Testis (tissue), 3 donors: ENCODE data around the gene VAMP8. TPM values are rescaled to one million over a fixed set of nuclear protein-coding genes. Genes with fewer than 3 reads are reported as not detected.

Source experiments
- DNase-seq: peaks from one replicate; pipeline ENCODE4 v3.0.0-alpha.2; 2019
- H3K27ac ChIP-seq, 2 donors: fragments of 200-600 bp; sonication (generic); one replicate each; pipeline ENCODE4 v1.5.1; 2019
- H3K27me3 ChIP-seq: fragments of 200-600 bp; sonication (generic); one replicate; pipeline ENCODE4 v1.5.1; 2019
- H3K36me3 ChIP-seq: fragments of 200-600 bp; sonication (generic); one replicate; pipeline ENCODE4 v1.5.1; 2017; ENCODE audit warnings: low read depth; ENCODE audit errors: missing control alignments
- H3K4me1 ChIP-seq: fragments of 200-600 bp; sonication (generic); one replicate; pipeline ENCODE4 v1.5.1; 2019
- H3K4me3 ChIP-seq, 2 donors: fragments of 200-600 bp; sonication (generic); one replicate each; pipeline ENCODE4 v1.5.1; 2017 to 2019
- H3K9me3 ChIP-seq: fragments of 200-600 bp; sonication (generic); one replicate; pipeline ENCODE4 v1.5.1; 2017
- CTCF ChIP-seq, 3 experiments: fragments of 450-650 bp in 2 of 3; fragments of 200-600 bp in 1 of 3; sonication (generic) in 1 of 3; IDR thresholded peaks; one replicate each; pipeline ENCODE4 v1.5.1; 2016 to 2019; ENCODE audit warnings: antibody characterized with exemption in 3 of 3, mild to moderate bottlenecking in 2 of 3, moderate library complexity in 1 of 3
- POLR2A ChIP-seq: fragments of 450-650 bp; IDR thresholded peaks from one replicate; pipeline ENCODE4 v1.6.1; 2017; ENCODE audit warnings: antibody characterized with exemption, mild to moderate bottlenecking, moderate library complexity
- WGBS, 2 donors: methylation state at CpG; one replicate each; pipeline ENCODE4 v1.1.5; 2018; 5-methylcytosine and 5-hydroxymethylcytosine counted together
- intact Hi-C: fragments of 100-400 bp; cut with DNase I; formaldehyde crosslinking; loops from one replicate; pipeline ENCODE4 v1.15.1; 2023; ENCODE audit warnings: low total_unique reads
- polyA plus RNA-seq: library from polyadenylated mRNA; stranded (reverse); fragments of 350-450 nt; fragmentation: Illumina TruSeq; extraction: RNeasy Lipid Tissue Mini Kit (QIAGEN cat#74804); gene quantifications from one replicate; pipeline ENCODE4 v1.2.3, GENCODE V29; 2014; ENCODE audit warnings: low read depth, low replicate concordance; ENCODE audit not compliant: insufficient read depth
- small RNA-seq, 2 donors: library from RNA; depleted of rRNA; stranded (forward); fragments of <200 nt; gene quantifications; one replicate each; pipeline ENCODE3, GENCODE V24; 2016
- total RNA-seq, 2 donors: library from RNA; depleted of rRNA; stranded (reverse); fragments of >200 nt; gene quantifications; one replicate each; pipeline ENCODE4 v1.2.3, GENCODE V29; 2016

VAMP8 gene
- total and polyA plus RNA-seq, 3 donors from 2014 or later, result 10.8 to 59.0 (median 13.9) TPM

GRCh38 chr2:85619617-85620016 is 42.2 kb downstream of the VAMP8 start:
- no peaks in the 10 kb centered on the region for H3K36me3 ChIP-seq
- no peaks in the 10 kb centered on the region for H3K9me3 ChIP-seq
- 93 to 96% methylated on average over 6 of the region's 6 CpGs for WGBS, 2 donors

DNA sequence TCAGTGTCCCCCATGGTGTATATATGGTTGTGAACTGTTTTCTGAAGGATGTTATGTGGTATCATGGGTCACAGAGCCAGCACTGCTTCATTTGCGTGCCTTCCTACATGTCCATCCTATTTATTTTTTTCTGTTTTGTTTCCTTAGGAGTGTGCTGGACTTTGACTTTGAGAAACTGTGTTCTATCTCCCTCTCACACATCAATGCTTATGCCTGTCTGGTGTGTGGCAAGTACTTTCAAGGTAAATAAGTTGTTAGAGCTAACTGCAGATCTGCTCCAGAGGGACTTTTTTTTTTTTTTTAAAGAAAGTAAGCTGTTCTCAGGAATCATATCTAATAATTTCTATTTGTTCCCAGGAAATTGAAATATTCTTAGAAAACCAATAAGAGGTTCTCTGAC is 44.0 kb downstream of the VAMP8 start:
- TF ChIP-seq CTCF (IDR thresholded peaks at IDR 0.05) (no peak), POLR2A (no peak)
- intact Hi-C loops, result no loop called here
- DNase-seq, result no peak
- no peak overlapping the region for H3K27ac ChIP-seq
- no peaks in the 10 kb centered on the region for H3K27me3 ChIP-seq
- no peak overlapping the region for H3K4me3 ChIP-seq
- no peaks in the 10 kb centered on the region for H3K9me3 ChIP-seq
- peaks cover 14% of the 10 kb centered on the region for H3K4me1 ChIP-seq
- H3K36me3 ChIP-seq, result no peaks in the 10 kb centered on the region
- 95 to 100% methylated on average over 1 of the region's 1 CpG for WGBS, 2 donors

More at GRCh38 chr2:85619617-85620016, 42.2 kb downstream of the VAMP8 start:
- H3K27me3 ChIP-seq, result no peaks in the 10 kb centered on the region
- H3K4me3 ChIP-seq, result no peak overlapping the region
- H3K27ac ChIP-seq, result no peak overlapping the region
- TF ChIP-seq POLR2A, result no peak
- peaks cover 14% of the 10 kb centered on the region for H3K4me1 ChIP-seq
- intact Hi-C loops, result no loop called here
- DNase-seq, result no peak

DNA sequence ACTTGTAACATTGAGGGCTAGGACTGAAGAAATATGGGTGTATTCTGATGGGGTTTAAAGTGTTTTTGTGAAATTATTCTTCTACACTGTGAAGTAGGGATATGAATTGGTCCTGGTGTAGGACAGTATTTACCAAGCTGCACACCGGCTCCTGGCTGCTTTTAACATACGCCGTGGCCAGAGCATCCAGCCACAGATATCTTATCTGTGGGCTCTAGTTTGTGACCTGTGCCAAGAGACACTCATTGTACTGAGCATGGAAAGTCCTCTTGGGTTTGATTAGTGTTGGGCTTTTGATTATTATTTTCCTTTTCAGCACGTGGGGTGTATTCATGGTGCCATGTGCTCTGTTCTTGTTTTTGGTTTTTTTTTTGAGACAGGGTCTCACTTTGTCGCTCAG is 46.6 kb downstream of the VAMP8 start:
- Histone ChIP-seq H3K27ac (no peak overlapping the region), H3K9me3 (no peaks in the 10 kb centered on the region), H3K4me1 (no peaks in the 10 kb centered on the region), H3K27me3 (no peaks in the 10 kb centered on the region), H3K4me3 (no peak overlapping the region), H3K36me3 (no peaks in the 10 kb centered on the region)
- 63 to 77% methylated on average over 5 of the region's 5 CpGs for WGBS, 2 donors
- no peak for DNase-seq
- intact Hi-C loops, result no loop called here
- TF ChIP-seq POLR2A (no peak), CTCF (IDR thresholded peaks at IDR 0.05) (no peak)

DNA sequence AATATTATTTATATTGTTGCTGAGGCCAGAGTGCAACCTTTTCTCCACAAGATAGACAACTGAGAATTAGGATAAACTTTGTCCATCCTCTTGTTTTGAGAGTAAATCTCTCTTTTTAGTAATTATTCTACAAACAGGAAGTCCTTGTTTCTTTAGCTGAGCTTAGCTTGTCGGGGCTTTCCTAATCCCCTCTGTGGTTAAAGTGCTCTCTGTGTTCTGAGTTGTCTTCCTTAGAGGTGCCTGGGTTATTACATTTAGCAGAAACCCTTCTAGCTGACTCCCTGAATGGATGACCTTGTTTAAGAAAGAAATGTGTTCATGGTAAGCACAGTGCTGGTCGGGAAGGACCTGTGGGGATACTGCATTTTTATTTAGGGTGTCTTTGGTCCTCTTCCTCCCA is 51.3 kb downstream of the VAMP8 start:
- Histone ChIP-seq H3K27ac (no peak overlapping the region), H3K4me3 (no peak overlapping the region), H3K9me3 (no peaks in the 10 kb centered on the region), H3K27me3 (no peaks in the 10 kb centered on the region), H3K36me3 (no peaks in the 10 kb centered on the region), H3K4me1 (no peaks in the 10 kb centered on the region)
- DNase-seq, result no peak
- 84 to 90% methylated on average over 2 of the region's 2 CpGs for WGBS, 2 donors
- intact Hi-C loops, result no loop called here
- TF ChIP-seq POLR2A (no peak), CTCF (IDR thresholded peaks at IDR 0.05) (no peak)

GRCh38 chr2:85631316-85631715 is 53.9 kb downstream of the VAMP8 start:
- no peak for DNase-seq
- no peak for TF ChIP-seq CTCF (IDR thresholded peaks at IDR 0.05)
- no peak for TF ChIP-seq POLR2A
- H3K9me3 ChIP-seq, result no peaks in the 10 kb centered on the region
- intact Hi-C loops, result no loop called here
- H3K36me3 ChIP-seq, result no peaks in the 10 kb centered on the region
- no peaks in the 10 kb centered on the region for H3K4me1 ChIP-seq
- H3K27ac ChIP-seq, result no peak overlapping the region
- WGBS, 2 donors, result 90 to 96% methylated on average over 3 of the region's 3 CpGs
- H3K27me3 ChIP-seq, result no peaks in the 10 kb centered on the region
- H3K4me3 ChIP-seq, result no peak overlapping the region

Small RNA genes lying within 50 kb of the gene (small RNA-seq; reads per million reads assigned to genes)
- gene RN7SL126P, result 0 reads per million in 2 donors

Other genes with a start within 250 kb of the VAMP8 start
- gene TGOLN2, start 249.6 kb upstream of the VAMP8 start, total RNA-seq, result 100 to 1,000 TPM; 115 to 143 TPM
- 80.6 TPM for gene TGOLN2, start 249.6 kb upstream of the VAMP8 start, polyA plus RNA-seq
- gene RETSAT, start 223.1 kb upstream of the VAMP8 start, total RNA-seq, result 10 to 100 TPM; 54.0 to 60.5 TPM
- 49.7 TPM for gene RETSAT, start 223.1 kb upstream of the VAMP8 start, polyA plus RNA-seq
- gene ELMOD3, start 222.8 kb upstream of the VAMP8 start, total RNA-seq, result 10 to 100 TPM; 38.4 to 51.6 TPM
- 26.2 TPM for gene ELMOD3, start 222.8 kb upstream of the VAMP8 start, polyA plus RNA-seq
- gene CAPG, start 167.2 kb upstream of the VAMP8 start, total RNA-seq, result 10 to 100 TPM; 17.7 to 29.4 TPM
- gene CAPG, start 167.2 kb upstream of the VAMP8 start, polyA plus RNA-seq, result 74.5 TPM
- 10 to 100 TPM; 11.2 to 13.6 TPM for gene SH2D6, start 158.9 kb upstream of the VAMP8 start, total RNA-seq
- 15.9 TPM for gene SH2D6, start 158.9 kb upstream of the VAMP8 start, polyA plus RNA-seq
- gene MAT2A, start 38.4 kb upstream of the VAMP8 start, total RNA-seq, result 100 to 1,000 TPM; 219 to 268 TPM
- 198 TPM for gene MAT2A, start 38.4 kb upstream of the VAMP8 start, polyA plus RNA-seq
- 10 to 100 TPM; 26.8 to 31.8 TPM for gene GGCX, start 16.1 kb upstream of the VAMP8 start, total RNA-seq
- gene GGCX, start 16.1 kb upstream of the VAMP8 start, polyA plus RNA-seq, result 21.1 TPM
- gene VAMP5, start 6.8 kb downstream of the VAMP8 start, total RNA-seq, result 10 to 100 TPM in 1 of 2 donors, 1 to 10 TPM in 1; 4.9 to 17.5 TPM
- 36.8 TPM for gene VAMP5, start 6.8 kb downstream of the VAMP8 start, polyA plus RNA-seq
- 100 to 1,000 TPM; 119 to 137 TPM for gene RNF181, start 18.2 kb downstream of the VAMP8 start, total RNA-seq
- gene RNF181, start 18.2 kb downstream of the VAMP8 start, polyA plus RNA-seq, result 189 TPM
- 10 to 100 TPM; 33.1 to 44.0 TPM for gene TMEM150A, start 25.1 kb downstream of the VAMP8 start, total RNA-seq
- 39.3 TPM for gene TMEM150A, start 25.1 kb downstream of the VAMP8 start, polyA plus RNA-seq
- gene C2orf68, start 34.5 kb downstream of the VAMP8 start, total RNA-seq, result 10 to 100 TPM; 22.9 to 37.6 TPM
- 55.7 TPM for gene C2orf68, start 34.5 kb downstream of the VAMP8 start, polyA plus RNA-seq
- gene USP39, start 38.6 kb downstream of the VAMP8 start, total RNA-seq, result 10 to 100 TPM; 74.9 to 96.8 TPM
- 49.8 TPM for gene USP39, start 38.6 kb downstream of the VAMP8 start, polyA plus RNA-seq
- under 1 TPM in 1 of 2 donors, not detected in 1; 0.25 TPM for gene SFTPB, start 90.6 kb downstream of the VAMP8 start, total RNA-seq
- gene SFTPB, start 90.6 kb downstream of the VAMP8 start, polyA plus RNA-seq, result 0.36 TPM
- 1 to 10 TPM in 1 of 2 donors, under 1 TPM in 1; 0.43 to 2.6 TPM for gene GNLY, start 116.8 kb downstream of the VAMP8 start, total RNA-seq
- gene GNLY, start 116.8 kb downstream of the VAMP8 start, polyA plus RNA-seq, result 2.2 TPM
- gene ATOH8, start 176.4 kb downstream of the VAMP8 start, total RNA-seq, result 10 to 100 TPM; 14.2 to 16.8 TPM
- 13.5 TPM for gene ATOH8, start 176.4 kb downstream of the VAMP8 start, polyA plus RNA-seq